Measurements from ENCODE around the gene VPS13D.

DNA sequence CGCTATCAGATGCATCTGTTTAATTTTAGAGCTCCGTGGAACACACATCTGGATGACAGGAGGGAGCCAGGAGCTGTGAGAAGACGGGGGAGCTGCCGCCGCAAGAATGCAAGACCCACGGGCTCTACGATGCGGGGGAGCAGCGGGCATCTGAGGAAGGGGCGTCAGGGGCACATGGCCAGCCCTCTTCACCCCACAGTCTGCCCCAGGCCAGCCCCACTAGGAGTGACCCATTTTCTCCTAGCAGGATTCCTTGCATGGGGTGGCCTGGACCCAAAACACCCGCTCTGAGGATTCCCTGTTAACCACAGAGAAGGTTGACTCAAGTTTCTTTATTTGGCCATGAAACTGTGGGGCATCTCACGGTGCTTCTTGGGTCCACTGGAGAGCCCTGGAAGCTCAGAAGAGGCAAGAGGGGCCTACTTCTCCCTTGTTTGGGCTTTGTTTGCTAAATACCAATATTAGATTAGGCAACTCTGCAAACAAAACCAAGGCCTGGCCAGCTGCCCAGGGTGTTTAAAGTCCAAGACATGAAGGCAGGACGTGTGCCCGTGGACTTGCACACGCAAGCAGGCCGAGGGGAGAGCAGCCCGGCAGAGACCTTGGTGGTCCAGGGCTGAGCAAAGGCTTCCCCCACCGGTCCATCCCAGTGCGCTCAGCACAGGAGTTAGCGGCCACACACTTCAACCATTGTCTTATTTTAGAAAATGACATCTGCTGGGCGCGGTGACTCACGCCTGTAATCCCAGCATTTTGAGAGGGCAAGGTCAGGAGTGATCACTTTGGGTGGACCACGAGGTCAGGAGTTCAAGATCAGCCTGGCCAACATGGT is 298.4 kb downstream of the VPS13D start:
- TF ChIP-seq, protein P1, sequence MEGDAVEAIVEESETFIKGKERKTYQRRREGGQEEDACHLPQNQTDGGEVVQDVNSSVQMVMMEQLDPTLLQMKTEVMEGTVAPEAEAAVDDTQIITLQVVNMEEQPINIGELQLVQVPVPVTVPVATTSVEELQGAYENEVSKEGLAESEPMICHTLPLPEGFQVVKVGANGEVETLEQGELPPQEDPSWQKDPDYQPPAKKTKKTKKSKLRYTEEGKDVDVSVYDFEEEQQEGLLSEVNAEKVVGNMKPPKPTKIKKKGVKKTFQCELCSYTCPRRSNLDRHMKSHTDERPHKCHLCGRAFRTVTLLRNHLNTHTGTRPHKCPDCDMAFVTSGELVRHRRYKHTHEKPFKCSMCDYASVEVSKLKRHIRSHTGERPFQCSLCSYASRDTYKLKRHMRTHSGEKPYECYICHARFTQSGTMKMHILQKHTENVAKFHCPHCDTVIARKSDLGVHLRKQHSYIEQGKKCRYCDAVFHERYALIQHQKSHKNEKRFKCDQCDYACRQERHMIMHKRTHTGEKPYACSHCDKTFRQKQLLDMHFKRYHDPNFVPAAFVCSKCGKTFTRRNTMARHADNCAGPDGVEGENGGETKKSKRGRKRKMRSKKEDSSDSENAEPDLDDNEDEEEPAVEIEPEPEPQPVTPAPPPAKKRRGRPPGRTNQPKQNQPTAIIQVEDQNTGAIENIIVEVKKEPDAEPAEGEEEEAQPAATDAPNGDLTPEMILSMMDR (IDR thresholded peaks at IDR 0.05), result no peak
- TF ChIP-seq POLR2AphosphoS5 (IDR thresholded peaks at IDR 0.05; ENCODE audit: low read depth, low read length) (no peak), JUND (IDR thresholded peaks at IDR 0.05) (no peak), GABPA (IDR thresholded peaks at IDR 0.05; ENCODE audit: low read depth) (no peak), SIN3A (IDR thresholded peaks at IDR 0.05; ENCODE audit: borderline replicate concordance, low read depth, low read length) (no peak), RAD21 (IDR thresholded peaks at IDR 0.05; ENCODE audit: low read length) (no peak), TAF1 (IDR thresholded peaks at IDR 0.05; ENCODE audit: borderline replicate concordance, low read depth, low read length) (no peak), GATA2 (CRISPR knock-in tag; IDR thresholded peaks at IDR 0.05) (no peak), TCF12 (IDR thresholded peaks at IDR 0.05) (no peak)
- TF ChIP-seq, protein P2, sequence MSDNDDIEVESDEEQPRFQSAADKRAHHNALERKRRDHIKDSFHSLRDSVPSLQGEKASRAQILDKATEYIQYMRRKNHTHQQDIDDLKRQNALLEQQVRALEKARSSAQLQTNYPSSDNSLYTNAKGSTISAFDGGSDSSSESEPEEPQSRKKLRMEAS (IDR thresholded peaks at IDR 0.05; ENCODE audit: low read depth), result no peak

Measured in SK-N-SH (cell line).